ENCODE results near the gene MAGI2.

MAGI2 gene

DNA sequence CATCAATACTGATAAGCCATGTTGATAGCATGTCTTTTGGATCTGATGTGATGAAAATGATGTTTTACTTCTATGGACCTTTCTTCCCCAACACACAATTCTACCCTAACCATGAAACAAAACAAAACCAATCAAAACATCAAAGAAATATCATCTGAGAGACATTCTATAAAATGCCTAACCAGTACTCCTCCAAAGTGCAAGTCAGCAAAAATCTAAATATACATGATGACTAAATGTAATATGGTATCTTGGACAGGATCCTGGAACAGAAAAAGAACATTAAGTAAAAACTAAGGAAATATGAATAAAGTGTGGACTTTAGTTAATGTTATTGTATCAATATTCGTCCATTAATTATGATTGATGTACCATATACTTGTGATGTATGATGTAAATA, 625.1 kb downstream of the MAGI2 start:
- TF ChIP-seq CTCF (IDR thresholded peaks at IDR 0.05; ENCODE audit: insufficient read depth, low read length, missing control alignments), result no peak
- ChIA-PET POLR2A (no interaction called here), CTCF (no interaction called here)
- no peak overlapping the region for H3K4me3 ChIP-seq (ENCODE audit: low read depth, low read length)
- no peak for DNase-seq (ENCODE audit: low read depth, low spot score)

DNA sequence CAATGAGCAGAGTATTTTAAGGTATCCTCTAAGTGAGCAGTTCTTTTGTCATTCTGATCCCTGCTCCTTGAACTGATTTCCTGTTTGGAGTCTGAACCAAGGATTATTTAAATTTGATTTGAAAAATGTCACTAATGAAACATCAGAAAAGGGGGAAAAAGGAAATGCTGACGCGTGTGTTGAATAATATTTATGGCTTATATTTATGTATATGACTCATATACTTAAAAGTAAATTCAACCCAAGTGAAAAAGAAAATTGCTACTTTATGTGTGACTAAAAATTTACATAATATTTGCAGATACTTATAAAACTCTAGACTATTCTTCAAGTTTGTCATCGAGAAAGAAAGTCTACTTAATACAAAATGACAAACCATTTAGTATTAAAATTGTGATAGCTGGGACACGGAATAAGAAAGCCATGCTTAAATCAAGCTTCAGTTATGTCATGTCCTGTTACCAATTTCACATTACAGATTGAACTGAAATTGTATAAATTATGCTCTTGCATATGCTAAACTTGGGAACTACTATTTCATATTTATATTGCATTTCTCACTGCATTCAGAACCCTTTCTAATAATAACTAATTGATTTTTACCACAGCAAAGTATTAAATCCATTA, 649.9 kb downstream of the MAGI2 start:
- no peak for TF ChIP-seq CTCF (IDR thresholded peaks at IDR 0.05; ENCODE audit: insufficient read depth, low read length, missing control alignments)
- CTCF ChIA-PET, result no interaction called here
- H3K4me3 ChIP-seq (ENCODE audit: low read depth, low read length), result no peak overlapping the region
- POLR2A ChIA-PET, result no interaction called here
- no peak for DNase-seq (ENCODE audit: low read depth, low spot score)

GRCh38 chr7:78794101-78794500, 659.4 kb downstream of the MAGI2 start:
- peak; percentile 62 for DNase-seq (ENCODE audit: low read depth, low spot score)
- no peak overlapping the region for H3K4me3 ChIP-seq (ENCODE audit: low read depth, low read length)
- TF ChIP-seq CTCF (IDR thresholded peaks at IDR 0.05; ENCODE audit: insufficient read depth, low read length, missing control alignments), result no peak
- ChIA-PET POLR2A (no interaction called here), CTCF (no interaction called here)

GRCh38 chr7:78792624-78793023, 660.8 kb downstream of the MAGI2 start:
- POLR2A ChIA-PET, result no interaction called here
- CTCF ChIA-PET, result no interaction called here

GRCh38 chr7:78792006-78792405, 661.5 kb downstream of the MAGI2 start:
- TF ChIP-seq CTCF (IDR thresholded peaks at IDR 0.05; ENCODE audit: insufficient read depth, low read length, missing control alignments), result no peak
- POLR2A ChIA-PET, result no interaction called here
- DNase-seq (ENCODE audit: low read depth, low spot score), result no peak
- no peak overlapping the region for H3K4me3 ChIP-seq (ENCODE audit: low read depth, low read length)
- CTCF ChIA-PET, result no interaction called here

More at GRCh38 chr7:78792624-78793023, 660.8 kb downstream of the MAGI2 start:
- H3K4me3 ChIP-seq (ENCODE audit: low read depth, low read length), result no peak overlapping the region
- no peak for TF ChIP-seq CTCF (IDR thresholded peaks at IDR 0.05; ENCODE audit: insufficient read depth, low read length, missing control alignments)
- DNase-seq (ENCODE audit: low read depth, low spot score), result peak; percentile 12

DNA sequence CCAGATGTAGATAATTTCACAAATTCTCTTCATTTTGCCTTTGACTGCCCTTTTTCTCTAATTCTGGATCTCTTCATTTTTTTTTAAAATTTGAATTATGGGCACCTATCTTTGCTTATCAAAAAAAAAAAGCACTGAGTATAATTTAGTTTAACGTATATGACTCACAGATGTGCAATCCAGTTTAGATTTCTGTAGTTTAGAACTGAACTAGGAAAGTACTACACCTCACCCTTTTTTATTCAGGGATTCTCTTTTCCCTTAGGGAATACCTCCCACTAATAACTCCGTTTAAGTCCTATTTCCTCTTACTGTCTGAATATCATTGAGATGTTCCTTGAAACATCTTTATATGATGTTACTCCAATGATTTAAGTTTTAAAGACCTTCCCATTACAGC, 665.0 kb downstream of the MAGI2 start:
- ChIA-PET CTCF (no interaction called here), POLR2A (no interaction called here)
- H3K4me3 ChIP-seq (ENCODE audit: low read depth, low read length), result no peak overlapping the region
- TF ChIP-seq CTCF (IDR thresholded peaks at IDR 0.05; ENCODE audit: insufficient read depth, low read length, missing control alignments), result no peak
- no peak for DNase-seq (ENCODE audit: low read depth, low spot score)
